HG02763 (cell line): ENCODE results near the gene C2orf15.
"Not testable (repeated sequence)": the region's sequence is repeated elsewhere in the genome, so short reads cannot be mapped to it uniquely, and the experiment has no call there.

Experiments used
- ATAC-seq: cut with Tn5 transposase; IDR thresholded peaks from one replicate; pipeline ENCODE4 v1.9.1; 2021; ENCODE audit warnings: mild to moderate bottlenecking, moderate library complexity; ENCODE audit not compliant: unreplicated experiment

Gene C2orf15, protein sequence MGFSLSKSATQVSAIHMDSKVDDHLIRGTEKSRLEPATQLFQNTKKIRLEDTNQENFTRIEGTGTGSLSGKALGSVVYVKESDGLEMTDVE

DNA sequence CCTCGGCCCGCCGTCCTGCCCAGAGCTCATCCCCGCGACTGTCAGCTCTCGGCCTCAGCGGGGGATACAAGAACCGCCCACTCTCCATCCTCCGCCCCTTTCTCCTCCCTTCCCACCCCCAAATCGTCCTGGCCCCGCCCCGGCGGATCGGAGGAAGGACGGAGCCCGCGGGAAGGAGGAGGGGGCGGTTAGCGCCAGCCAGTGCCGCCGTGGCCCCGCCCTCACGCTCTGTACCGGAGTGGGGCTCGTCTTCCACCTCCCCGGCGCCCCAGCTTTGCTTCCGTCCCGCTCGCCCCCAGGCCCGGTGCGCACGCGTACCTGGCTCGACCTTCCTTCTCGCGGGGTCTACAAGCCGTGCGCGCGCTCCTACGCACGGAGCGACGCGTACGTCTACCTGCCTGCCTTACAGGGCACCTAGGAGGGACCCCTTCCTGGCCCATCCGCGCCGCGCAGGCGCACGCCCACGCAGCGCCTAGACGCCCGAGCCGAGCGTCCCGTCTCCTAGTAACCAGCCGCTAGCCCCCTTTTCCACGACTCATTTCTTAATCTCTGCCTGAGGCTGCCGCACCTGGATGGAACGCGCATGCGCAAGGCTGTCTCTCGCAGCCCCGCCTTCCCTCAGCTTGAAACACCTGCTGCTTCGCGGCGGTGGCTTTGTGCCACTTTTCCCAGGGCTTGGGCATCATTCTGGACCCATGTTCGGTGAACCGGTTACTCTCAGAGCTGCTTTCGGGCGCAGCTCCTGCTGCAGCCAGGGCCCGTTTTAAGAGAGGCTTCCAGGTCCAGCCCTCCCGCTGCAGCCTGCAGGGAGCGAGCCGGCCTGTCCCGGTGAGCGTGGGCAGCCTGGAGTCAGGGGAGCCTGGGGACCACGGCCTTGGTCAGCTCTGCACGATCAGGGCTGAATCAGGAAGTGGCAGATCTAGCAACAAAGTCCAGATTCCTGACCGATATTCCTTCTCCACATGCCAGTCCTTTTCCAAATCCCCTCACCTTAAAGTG lies at the start of gene C2orf15:
TSS of gene C2orf15 (plus strand) at position 598 of the 999 bp plus-strand sequence. CDS start 8,852 bp downstream, outside the sequence.
- peak; percentile 88 for ATAC-seq

- ATAC-seq: no peak
Observed at GRCh38 chr2:99096728-99097127, 44.8 kb upstream of the C2orf15 start.

- no peak for ATAC-seq
Observed at GRCh38 chr2:99101697-99102096, 39.8 kb upstream of the C2orf15 start.

DNA sequence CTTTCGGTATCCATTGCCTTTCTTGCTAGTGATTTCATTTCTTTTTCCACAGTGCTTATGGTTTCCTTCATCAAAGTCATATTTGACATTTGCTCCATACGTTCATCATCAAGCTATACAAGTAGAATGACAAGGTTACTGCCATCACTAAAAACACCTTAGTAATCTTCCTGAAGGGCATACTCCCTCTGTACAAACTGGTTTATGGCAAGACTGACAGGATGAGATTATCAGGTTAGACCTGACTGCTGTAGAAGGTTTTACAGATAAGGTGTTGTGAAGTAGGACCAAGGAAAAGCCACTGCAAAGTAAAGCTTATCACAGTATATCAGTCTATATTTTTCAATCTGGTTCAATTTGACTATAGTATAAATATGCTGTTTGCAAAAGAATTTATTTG lies 37.5 kb upstream of the C2orf15 start:
- ATAC-seq: no peak

DNA sequence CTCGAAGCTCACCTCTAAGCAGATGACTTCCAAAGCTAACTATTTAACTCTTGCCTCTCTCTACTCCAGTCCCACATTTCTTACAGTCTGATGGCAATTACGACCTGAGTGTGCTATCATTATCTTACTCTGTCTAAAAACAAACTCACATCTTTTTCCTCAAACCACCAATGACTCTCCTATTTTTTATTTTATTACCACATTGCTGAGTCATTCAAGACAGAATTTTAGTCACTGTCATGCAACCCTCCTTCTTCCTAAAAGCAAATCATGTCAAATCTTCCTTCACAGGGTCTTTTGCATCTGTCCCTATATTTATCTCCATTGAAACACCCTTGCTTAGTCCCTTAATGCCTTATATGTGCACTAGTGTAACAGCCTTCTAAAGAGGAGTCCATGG lies 34.6 kb upstream of the C2orf15 start:
- no peak for ATAC-seq

DNA sequence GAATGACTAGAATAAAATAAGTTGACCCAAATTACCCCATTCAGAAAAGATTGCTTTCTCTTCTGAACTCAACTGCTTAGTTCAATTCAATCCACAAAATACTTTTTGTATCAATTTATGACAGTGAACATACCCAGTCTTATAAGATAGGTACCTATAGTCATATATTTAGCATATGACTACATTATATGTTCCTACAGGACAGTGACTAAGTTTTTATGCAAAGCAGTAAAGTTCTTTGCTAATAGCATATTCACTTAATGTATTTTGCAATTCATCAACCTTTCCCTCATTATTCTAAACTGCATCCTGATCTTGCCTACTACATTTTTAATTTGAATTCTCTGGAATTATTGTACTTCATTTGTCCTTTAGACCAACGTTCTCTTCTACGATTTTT lies 30.3 kb upstream of the C2orf15 start:
- ATAC-seq: no peak

- ATAC-seq: no peak
Observed at GRCh38 chr2:99111945-99112344, 29.6 kb upstream of the C2orf15 start.

- no peak for ATAC-seq
Observed at GRCh38 chr2:99112617-99113016, 28.9 kb upstream of the C2orf15 start.

GRCh38 chr2:99127981-99128380 lies 13.5 kb upstream of the C2orf15 start:
- no peak for ATAC-seq

GRCh38 chr2:99135044-99135556 lies 6.4 kb upstream of the C2orf15 start:
- not testable (repeated sequence) for ATAC-seq

- ATAC-seq: no peak
Observed at GRCh38 chr2:99139003-99139402, 2.5 kb upstream of the C2orf15 start.

- no peak for ATAC-seq
Observed at GRCh38 chr2:99140056-99140859, 1.2 kb upstream of the C2orf15 start.

- ATAC-seq: peak; percentile 25
Observed at GRCh38 chr2:99140860-99141109, 722 bp upstream of the C2orf15 start.

- ATAC-seq: no peak
Observed at GRCh38 chr2:99150706-99151105, 9.2 kb downstream of the C2orf15 start.

- no peak for ATAC-seq
Observed at GRCh38 chr2:99152199-99152895, 10.8 kb downstream of the C2orf15 start.

GRCh38 chr2:99153921-99154604 lies 12.6 kb downstream of the C2orf15 start:
- ATAC-seq: no peak

DNA sequence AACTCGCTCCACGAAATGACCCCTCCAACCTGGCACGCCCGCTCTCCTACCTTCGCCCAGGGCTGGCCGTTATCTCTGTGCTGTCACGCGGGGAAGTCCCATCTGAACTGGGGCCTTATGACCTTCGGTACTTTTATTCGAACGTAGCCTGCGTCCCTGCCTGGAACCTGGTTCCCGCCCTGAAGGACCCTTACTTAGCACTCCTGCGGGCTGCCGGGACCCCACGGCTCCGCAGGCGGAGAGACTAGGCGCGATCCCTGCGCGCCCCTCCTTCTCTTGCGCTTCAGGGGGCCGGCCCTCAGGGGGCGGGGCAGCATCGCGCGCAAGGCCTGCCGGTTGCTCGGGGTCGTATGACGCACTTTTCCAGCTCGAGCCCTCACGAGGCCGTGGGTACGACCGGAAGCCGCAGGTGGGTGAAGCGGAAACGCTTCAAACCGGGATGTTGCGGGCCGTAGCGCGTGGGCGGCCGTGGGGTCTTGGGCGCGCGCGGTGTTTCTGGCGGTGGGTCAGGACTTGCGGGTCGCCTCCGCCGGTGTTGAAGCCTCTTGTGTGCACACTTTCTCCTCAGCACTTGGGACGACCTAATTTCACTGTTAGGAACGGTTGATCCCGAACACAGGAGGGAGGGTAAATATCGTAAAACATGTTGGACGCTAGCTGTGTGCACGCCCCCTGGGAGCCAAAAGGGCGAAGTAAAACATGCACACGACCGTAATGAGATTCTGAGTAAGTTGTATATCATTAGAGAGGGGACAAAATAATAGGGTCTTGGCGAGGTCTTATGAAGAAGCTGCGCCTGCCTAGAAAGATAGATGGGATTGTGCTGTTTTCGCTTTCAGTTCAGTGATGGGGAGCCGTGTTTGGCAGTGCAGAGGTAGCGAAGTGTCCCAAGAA lies 13.4 kb downstream of the C2orf15 start, which contains the start of the genes LIPT1 and TSGA10:
TSS of gene LIPT1 (plus strand) at position 325 of the 894 bp plus-strand sequence. CDS start 6,991 bp downstream, outside the sequence.
TSS of gene TSGA10 (minus strand) at position 300 of the 894 bp plus-strand sequence. CDS start 45,503 bp downstream, outside the sequence.
- peak; percentile 99 for ATAC-seq

GRCh38 chr2:99156891-99157290 lies 15.4 kb downstream of the C2orf15 start:
- ATAC-seq: no peak

GRCh38 chr2:99158599-99158998 lies 17.1 kb downstream of the C2orf15 start:
- no peak for ATAC-seq
